Mammary epithelial cell (primary cell): ENCODE results near the gene PABPC1L2B.

ENCODE experiments used
- CTCF ChIP-seq, 2 donors: IDR thresholded peaks in 1 of 2; conservative IDR thresholded peaks in 1 of 2; 2 replicates each; pipeline ENCODE4 v1.5.1; 2011 to 2012; ENCODE audit warnings: inconsistent platforms in 2 of 2, low read length in 2 of 2, mild to moderate bottlenecking in 2 of 2, control low read depth in 1 of 2, low read depth in 1 of 2; ENCODE audit not compliant: insufficient read depth in 1 of 2; ENCODE audit errors: extremely low read depth in 1 of 2
- EZH2 ChIP-seq: IDR thresholded peaks from 2 replicates; pipeline ENCODE4 v1.6.1; 2012; ENCODE audit warnings: low read length, inconsistent platforms, borderline replicate concordance

- TF ChIP-seq CTCF (conservative IDR thresholded peaks at IDR 0.05 in 1 of 2, IDR thresholded peaks at IDR 0.05 in 1 of 2; ENCODE audit: extremely low read depth in 1 of 2, insufficient read depth in 1 of 2, low read depth in 1 of 2, low read length in 2 of 2) (no peak), EZH2 (no peak)
Observed at GRCh38 chrX:73028876-73029275, 26.1 kb downstream of the PABPC1L2B start.
